Central memory CD4-positive, alpha-beta T cell (primary cell): Measurements from ENCODE around the gene RAB7B.

Experiments
- DNase-seq: peaks from one replicate; pipeline ENCODE4 v3.0.0; 2022

RAB7B gene

GRCh38 chr1:205994346-205994745 is 8.8 kb downstream of the RAB7B start:
- no peak for DNase-seq

DNA sequence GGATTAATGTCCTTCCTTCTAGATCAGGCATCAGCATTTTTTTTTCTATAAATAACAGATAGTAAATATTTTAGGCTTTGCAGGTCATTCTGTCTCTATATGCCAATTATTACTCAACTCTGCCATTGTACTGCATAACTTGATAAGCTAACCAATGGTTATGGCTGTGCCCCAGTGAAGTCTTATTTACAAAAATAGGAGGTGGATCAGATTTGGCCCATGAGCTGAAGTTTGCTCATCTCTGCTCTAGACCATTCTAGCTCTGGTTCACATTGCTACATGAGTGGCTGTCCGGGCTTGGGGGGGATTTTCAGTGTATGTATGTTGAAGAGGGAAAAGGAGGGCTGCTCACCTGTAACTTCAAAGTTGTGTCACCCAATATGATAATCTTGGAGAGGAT is 10.1 kb downstream of the RAB7B start:
- DNase-seq, result no peak

DNA sequence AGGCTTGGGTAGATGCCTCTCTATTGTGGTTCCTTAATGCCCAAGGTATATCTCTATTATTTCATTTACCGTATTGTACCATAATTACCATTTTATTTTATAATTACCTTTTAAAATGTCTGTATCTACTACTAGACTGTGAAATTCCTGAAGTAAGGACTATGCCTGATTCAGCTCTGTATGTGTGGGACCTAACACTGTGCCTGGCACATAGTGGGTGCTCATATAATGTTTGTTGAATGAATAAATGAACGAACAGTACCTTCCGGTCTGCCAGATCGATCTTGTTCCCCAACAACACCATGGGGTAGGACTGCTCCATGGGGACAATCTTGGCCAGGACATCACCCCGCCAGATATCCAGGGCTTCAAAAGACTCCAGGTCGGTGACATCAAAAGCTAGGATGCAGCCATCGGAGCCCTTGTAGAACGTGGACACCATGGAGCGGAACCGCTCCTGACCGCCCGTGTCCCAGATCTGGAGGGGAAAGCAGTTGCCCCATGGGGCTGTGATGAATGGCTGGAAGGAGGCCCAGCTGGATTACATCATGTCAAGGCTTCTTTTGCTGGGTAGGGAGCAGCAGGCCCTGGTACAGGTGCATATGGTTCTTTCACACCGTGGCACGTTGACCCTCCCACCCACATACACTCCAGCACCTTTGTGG is 10.8 kb downstream of the RAB7B start:
- no peak for DNase-seq

DNA sequence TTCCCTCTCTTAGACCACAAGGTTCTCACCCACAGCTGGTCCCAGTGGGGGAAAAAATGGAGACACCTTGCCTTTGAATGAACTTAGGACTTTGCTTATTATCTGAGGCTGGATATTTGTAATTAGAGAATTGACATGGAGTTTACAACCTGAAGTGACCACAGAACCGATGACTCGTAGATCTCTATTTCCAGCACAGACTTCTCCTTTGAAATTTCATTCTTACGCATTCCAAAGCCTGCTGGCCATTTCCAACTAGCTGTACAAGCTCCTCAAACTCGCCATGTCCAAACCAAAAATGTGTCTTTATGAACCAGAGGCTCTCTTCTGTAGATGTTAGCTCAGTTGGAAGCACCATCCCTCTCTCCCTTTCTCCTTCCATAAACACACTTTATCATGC is 12.0 kb downstream of the RAB7B start:
- DNase-seq, result no peak

DNA sequence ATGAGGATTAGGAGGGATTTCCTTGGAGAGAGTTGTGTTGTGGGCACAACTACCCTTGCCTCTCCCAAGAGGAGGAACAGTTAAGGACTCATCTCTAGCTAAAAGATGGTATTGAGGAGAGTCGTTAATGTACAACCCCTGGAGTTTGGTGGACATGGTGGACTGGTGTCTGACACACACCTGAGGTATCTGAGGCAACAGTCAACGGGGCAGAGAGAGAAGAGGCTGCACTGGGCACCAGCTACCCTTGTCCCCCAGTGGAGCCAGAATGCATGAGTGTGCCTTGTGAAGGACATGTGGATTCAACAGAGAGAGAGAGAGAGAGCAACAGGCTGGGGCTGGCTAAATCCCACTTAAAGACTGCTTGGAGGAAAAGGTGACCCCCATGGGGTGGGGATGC is 13.0 kb downstream of the RAB7B start:
- DNase-seq, result no peak

DNA sequence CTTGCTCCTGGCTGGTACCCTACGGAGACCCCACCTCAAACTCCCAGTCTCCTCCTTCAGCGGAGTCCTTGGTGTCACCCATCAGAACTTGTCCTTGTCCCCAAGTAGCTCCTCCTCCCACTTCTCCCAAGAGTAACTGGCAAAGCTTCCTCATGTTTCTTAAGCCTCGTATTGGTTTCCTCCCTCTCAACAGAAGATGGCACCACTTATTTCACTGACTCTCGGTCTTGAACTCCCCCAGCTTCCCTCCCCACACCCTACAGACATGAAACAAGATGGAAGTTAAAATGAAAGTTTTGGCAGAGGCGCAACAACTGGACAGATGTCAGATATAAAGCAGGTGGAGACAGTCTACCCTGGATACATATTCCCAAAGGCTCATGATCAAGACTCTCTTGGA is 13.4 kb downstream of the RAB7B start:
- DNase-seq, result no peak

DNA sequence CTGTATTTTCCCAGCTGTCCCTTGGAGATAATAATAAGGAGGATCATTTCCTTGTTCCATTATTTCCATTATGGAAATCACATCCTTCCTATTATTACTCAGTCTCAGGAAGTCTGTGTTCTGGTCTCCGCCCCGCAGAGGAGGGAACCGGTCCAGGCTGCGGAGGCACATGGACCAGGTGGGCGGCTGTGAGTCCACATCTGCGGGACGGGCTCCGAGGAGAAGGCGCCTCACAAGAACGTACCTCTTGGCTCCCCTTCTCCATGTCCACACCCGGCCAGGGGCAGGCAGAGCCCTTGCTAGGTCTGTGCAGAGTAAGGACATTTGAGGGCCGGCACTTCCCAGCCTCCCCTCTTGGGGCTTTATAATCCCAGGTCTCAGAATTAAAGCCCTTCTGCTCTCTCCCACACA is 14.6 kb downstream of the RAB7B start:
- DNase-seq, result no peak

- DNase-seq, result no peak
These were observed 16.3 kb downstream of the RAB7B start for GRCh38 chr1:205986861-205987260.

GRCh38 chr1:205986292-205986691 is 16.9 kb downstream of the RAB7B start:
- DNase-seq, result no peak

GRCh38 chr1:205985330-205986005 is 17.7 kb downstream of the RAB7B start:
- DNase-seq, result no peak

DNA sequence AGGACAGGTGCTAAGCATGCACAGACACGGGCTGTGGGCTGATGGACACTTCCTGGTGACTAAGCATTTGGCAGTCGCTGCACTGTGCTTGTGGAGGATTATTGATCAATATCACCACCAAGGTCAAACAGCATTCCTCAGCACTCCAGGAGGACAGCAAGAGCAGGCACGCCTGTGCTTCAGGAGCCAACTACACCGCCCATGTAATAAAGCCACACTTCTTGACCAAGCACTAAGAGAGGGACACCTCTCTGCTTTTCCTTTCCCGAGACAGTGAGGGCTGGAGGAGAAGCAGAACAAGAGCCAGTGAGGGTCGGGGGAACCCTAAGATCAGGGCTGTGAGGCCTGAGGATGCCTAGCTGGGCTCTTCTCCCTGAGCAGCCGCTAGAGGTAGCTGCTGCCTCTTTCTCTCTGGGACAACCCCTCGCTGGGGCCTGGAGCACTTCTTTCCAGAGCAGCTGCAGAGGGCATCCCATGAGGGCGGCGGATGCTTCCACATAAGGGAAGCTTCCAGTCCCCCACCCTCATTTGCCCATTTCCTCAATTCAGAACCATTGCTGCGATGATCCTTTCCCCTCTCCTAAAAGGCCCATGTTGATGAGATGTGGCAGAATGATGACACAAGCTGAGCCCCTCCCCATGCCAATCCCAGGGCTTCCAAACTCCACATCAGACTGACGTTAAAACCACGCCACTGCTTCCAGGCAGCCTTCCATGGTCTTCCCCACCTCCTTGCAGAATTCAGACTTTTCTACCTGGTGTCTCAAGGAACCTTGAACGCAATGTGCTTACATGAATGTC is 19.1 kb downstream of the RAB7B start:
- no peak for DNase-seq

DNA sequence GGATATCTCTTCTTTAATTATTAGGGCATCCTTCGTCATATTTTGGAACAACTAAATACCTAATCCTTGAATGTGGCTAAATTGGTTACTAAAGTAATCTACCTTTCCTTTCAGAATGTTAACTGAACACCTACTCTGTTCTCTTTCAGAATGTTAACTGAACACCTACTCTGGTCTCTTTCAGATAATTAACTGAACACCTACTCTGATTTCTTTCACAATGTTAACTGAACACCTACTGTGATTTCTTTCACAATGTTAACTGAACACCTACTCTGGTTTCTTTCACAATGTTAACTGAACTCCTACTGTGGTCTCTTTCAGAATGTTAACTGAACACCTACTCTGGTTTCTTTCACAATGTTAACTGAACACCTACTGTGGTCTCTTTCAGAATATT is 21.9 kb downstream of the RAB7B start:
- no peak for DNase-seq

DNA sequence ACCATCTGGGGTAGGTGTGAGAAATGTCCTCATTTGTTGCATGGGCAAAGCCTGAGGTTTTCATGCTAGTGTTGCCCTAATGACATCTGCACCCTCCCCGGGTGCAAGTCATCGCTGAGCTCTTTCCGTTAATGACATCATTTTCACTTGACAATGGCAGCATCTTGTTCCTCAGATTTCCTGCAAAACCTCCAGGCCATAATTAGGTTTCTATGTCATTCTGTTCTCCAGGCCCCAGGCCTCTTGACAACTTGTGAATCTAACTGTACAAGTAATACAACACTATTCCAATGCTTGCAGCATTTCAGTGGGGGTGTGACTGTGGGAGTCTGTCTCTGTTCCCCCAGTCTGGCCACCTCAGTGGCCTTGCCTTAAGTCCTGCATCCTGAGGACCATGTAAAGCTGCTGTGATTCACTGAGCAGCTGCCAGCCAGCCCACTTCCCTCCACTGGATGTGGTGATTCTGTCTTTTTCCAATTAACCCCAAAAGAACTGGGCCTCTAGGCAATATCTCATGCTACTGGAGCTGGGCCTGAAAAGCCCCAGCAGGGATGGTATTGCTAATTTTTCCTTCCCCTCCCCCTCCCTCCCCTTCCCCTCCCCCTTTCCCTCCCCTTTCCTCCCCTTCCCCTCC is 22.8 kb downstream of the RAB7B start:
- no peak for DNase-seq

- no peak for DNase-seq
These were observed 23.9 kb downstream of the RAB7B start for GRCh38 chr1:205979301-205979700.

- DNase-seq, result no peak
These were observed 24.5 kb downstream of the RAB7B start for GRCh38 chr1:205978676-205979075.

DNA sequence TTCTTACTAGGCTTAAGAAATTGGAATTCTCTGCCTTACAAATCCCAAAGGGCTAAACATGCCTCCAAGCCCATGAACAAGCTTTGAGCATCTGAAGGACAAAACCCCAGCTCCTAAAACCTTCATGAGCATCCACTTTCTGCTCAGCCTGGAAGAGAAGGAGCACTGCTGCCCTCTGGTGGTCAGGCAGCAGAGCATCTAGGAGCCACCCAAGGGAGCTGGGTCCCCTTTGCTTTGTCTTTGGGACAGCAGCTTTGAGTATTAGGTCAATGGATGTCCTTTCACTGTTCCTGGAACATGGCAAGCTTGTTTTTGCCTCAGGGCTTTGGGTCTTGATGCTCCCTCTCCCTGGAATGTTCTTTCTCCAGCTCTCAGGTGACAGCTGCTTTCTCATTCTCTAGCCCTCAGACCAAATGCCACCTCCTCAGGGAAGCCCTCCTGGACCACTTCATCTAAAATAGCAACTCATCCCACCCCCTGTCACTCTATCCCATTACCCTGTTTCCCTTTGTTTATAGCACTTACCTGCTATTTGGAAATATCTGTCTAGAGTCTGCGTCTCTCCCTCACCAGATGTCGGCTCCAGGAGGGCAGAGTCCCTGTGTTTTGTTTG is 25.7 kb downstream of the RAB7B start:
- DNase-seq, result peak; percentile 62

DNA sequence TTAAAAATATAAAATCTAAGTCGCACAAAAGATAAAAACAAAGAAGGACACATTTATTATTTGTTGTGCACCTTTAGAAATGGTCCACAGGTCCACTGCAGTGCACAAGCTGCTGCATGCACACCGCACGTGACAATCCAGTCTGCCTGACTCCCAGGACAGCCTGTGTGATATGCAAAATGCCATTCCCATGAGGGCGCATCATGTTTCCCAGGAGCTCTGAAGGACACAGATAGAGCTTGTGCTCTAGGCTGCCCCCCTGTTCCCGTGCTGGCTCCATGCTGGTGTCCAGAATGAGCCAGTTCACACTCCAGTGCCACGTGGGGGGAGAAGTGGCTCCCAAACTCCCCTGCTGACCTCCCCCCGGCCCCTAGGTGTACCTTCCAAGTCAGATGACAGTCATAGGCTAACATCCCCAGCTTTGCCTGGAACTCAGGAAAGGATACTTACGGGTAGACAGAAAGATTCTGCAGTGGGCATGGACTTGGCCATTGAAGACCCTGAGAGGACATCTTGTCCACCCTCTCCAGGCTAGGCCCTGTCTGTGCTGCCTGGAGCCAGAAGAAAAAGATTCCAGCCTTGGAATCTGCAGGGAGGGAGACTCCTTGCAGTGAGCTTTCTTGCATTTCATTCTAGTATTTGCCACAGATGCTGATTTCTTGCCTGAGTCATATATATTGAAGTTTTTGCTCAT is 26.3 kb downstream of the RAB7B start:
- DNase-seq, result no peak

DNA sequence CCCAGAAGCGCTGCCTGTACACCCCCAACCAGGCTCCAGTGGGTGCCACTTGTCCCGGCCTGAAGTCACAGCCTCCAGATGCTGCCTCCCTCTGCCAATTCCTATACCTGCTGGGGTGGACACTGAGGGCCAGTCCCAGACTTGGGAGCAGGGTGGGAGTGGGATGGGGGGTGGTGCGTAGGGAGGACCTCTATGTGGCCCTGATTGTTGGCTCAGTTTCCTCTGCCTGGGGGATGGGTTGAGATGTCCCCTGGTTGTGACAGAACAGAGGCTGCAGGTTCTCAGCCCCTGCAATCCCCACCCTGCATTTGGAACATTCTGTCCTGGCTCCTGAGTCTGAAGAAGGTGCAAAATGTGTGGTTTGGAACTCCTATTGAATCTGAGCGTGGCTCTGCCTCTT is 27.2 kb downstream of the RAB7B start:
- DNase-seq, result no peak

DNA sequence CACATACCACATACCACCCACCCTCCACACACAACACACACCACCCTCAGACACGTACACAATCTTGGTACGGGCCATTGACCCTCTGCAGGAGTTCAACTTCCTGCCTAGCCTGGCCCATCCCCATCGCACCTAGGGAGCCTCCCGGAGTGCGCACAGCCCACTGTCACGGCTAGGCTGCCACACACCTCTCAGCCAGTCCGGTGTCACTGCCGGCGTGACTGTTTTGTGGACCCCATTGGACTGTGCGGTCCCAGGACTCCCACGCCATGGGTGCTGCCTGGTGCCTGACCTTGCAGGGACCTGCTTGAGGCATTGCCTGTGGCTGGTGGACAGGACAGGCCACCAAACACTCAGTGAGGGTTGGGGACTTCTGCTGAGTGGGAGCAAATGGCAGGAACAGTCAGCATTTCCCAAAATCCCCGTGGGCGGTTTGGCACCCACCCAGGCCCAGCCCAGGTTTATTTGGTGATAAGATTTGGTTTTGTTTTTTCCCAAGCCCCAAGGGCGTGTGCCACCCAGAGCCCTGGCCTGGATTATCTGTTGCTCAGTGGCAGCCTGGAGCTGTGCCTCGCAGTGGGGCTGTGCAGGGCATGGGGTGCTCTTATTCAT is 27.7 kb downstream of the RAB7B start:
- no peak for DNase-seq

GRCh38 chr1:205974712-205975111 is 28.5 kb downstream of the RAB7B start:
- no peak for DNase-seq

DNA sequence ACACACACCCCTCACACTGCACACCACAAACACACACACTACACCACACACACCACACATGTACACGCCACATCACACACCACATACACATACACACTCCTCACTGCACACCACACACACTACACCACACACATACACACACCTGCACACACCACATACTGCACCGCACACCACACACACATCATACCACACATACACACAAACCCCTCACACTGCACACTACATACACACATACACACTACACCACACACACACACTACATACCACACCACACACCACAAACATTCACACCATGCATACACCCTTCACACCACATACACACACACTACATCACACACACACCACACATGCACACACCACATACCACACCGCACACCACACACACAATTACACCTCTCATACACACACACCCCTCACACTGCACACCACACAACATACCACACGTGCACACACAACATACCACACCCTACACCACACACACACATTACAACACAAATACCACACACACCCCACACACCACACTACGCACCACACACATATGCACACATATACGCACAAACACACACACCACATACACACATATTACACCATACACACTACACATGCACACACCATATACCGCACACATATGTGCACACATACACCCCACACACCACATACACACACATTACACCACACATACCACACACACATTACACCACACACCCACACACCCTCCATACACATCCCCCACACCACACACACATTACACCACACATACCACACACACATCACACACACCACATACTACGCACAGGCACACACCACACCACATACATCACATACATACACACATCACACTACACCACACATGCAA is 29.6 kb downstream of the RAB7B start:
- DNase-seq, result no peak
